HG03571 (cell line): ENCODE measurements around the gene CXCL5.
"Not testable (repeated sequence)": the region's sequence is repeated elsewhere in the genome, so short reads cannot be mapped to it uniquely, and the experiment has no call there.

Experiments
- ATAC-seq: cut with Tn5 transposase; IDR thresholded peaks from one replicate; pipeline ENCODE4 v1.9.1; 2021; ENCODE audit not compliant: unreplicated experiment

The CXCL5 gene

DNA sequence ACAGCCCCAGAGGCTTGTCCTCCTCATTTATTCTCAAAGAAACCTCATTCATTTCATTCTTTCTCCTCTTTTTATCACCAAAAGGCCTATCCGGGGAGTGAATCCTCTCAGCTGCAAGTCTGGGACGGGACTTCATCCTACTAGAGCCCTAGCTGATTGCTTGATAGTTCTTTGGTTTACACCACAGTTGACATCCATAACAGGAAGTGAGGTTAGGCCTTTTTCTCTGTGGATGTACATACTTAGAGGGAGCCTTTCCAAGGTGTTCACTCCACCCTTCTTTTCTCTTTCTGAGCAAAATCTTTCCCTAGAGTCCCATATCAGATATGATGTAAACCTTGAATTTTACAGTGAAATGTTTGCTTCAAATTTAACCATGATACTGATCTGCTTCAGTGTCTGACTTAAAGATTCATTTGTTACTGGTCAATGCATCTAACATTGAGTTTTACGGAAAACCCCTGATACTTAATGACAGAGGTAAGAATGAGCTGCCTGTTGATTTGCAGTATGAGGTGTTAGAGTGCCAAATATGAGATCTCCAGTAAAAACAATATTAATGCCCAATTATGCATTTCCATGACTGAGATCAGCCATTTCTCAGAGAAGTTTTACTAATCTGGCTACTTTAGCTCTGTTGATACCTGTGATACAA lies 16.8 kb upstream of the CXCL5 start:
- ATAC-seq, result no peak

DNA sequence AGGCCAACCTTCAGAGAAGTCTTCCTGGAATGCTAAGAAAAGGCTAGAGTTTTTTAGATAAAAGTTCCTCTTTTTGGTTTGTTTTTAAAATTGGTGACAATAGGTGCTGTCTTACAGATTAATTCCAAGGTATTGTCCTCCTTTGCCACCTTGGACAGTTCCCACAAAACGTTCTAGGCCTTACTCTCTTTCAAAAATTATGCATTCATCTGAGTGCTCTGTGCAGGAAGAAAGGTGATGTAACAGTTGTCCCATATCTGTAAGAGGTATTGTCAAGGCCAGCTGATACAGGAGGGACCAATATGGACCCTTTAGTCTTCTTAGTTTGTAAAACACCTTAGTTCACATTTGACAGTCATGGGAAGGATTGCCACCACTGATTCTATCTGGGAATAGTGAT lies 15.9 kb upstream of the CXCL5 start:
- no peak for ATAC-seq

- no peak for ATAC-seq
These were observed 14.8 kb upstream of the CXCL5 start for GRCh38 chr4:74013264-74013663.

GRCh38 chr4:74012130-74012529 lies 13.7 kb upstream of the CXCL5 start:
- ATAC-seq, result no peak

GRCh38 chr4:74009307-74009706 lies 10.8 kb upstream of the CXCL5 start:
- ATAC-seq, result no peak

DNA sequence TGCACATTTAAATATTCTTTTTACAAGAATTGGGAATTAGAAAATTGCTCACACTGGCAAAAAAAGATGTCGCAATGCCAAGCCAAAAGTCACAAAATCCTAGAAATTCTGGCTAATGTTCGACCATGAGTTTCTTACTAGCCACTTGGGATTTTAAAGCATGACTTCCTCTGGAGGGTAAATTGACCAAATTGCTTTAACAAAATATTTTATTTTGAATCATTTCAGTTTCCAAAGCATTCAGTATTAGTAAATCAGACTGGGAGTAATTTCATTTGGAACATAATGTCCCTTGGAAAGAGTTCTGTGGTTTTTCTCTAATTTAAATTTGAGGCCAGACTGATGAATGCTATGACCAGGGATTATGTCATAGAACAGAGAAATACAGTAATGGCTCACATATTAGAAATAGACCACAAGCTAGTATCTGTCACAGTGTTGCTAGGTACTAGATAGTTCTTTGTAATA lies 7.6 kb upstream of the CXCL5 start:
- no peak for ATAC-seq

- ATAC-seq, result no peak
These were observed 7.1 kb upstream of the CXCL5 start for GRCh38 chr4:74005528-74005927.

DNA sequence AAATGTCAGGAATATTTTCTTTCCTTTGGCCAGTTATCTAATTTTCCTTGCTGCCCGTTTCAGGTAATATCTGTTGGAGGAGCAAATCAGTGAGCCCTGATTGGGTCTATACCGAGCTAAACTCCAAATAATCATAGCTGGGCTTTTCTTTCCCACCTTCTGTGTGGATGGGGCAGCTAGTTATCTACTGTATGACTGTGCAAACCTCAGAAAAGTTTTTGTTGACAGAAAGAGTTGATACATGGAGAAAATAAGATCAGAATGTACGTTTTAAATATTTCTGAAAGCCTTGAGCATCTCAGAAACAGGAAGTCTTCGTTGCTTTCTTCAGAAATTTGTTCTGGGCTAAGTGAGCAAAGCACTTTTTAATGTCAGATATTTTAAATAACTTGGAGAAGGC lies 6.2 kb upstream of the CXCL5 start:
- no peak for ATAC-seq

- ATAC-seq, result no peak
These were observed 1.8 kb upstream of the CXCL5 start for GRCh38 chr4:74000301-74000700.

DNA sequence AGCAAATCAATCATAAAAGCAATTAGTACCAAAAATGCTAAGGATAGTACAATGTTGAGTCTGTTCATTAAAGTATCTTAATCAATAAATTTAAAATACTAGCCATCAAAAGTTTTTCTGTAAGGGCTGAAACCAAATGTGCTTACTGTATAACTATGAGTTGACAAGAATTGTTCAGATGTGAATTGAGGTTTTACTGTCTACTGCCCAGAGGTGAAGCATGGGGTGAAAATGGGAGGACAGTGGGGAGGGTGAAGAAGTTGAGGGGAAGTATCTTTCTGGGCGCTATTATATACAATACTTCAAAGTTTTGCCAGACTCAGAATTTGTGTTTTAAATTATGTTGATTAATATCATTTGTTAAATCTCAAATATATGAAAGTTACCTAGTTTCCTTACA lies 6.4 kb downstream of the CXCL5 start:
- no peak for ATAC-seq

- ATAC-seq, result no peak
These were observed 6.8 kb downstream of the CXCL5 start for GRCh38 chr4:73991742-73992000.

GRCh38 chr4:73990988-73991741 lies 7.3 kb downstream of the CXCL5 start:
- ATAC-seq, result no peak

DNA sequence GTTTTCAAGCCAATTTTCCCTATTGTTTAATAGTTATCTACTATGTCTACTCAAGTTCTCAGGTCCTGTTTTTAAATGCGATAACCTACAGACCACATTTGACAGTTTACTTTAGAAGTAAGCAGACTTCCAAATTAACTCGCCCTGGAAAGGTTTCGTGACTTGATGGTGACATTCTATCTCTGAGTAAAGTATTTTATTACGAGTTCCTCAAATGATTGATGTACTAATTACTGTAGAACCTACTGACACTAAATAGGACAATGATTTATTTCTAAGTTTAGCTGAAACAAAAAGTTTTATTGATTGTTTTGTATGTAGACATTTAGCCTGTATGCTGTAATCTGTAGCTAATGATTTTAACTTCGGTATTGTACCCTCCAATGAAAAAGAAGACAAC lies 8.5 kb downstream of the CXCL5 start:
- ATAC-seq, result no peak

DNA sequence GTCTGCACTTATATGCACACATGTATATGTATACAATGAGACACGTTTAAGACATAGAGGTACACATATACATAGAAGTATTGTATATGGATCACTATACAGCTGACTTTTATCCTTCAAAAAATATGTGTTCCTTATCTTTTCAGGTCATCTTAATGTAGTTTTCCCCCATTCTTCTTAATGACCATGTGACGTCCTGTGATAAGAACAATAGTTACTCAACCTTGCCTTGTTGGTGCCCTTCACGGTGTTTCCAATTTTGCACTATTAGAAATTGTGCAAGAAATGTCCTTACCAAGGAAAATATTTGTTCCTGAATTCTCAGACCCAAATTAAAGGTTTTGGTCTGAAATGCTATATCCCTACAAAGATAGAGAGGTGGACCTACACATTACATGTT lies 9.4 kb downstream of the CXCL5 start:
- no peak for ATAC-seq

DNA sequence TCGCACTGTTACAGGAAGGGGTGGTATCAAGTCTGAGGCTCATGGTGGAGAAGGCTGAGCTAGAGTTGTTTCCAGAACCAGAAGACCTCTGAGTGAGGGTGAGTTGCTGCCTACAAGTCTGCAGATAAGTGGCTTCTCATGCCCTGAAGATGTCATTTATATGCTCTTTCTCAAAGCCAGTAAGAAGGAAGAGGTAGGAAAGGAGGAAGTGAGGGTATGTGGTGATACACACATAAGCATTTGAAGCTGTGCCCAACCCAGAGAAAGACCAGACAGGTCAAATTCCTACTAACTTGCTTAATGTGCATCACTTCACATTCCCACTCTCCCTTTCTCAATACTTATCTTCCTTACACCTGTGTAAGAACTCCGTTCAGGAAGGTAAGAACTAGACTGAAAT lies 10.4 kb downstream of the CXCL5 start, which contains the start of gene PPBP:
Gene PPBP (minus strand): TSS at position 130 of the 400 bp plus-strand sequence. CDS start 87 bp downstream, at position 43.
- no peak for ATAC-seq

GRCh38 chr4:73985528-73985852 lies 13.0 kb downstream of the CXCL5 start:
- no peak for ATAC-seq

- no peak for ATAC-seq
These were observed 13.5 kb downstream of the CXCL5 start for GRCh38 chr4:73984736-73985527.

DNA sequence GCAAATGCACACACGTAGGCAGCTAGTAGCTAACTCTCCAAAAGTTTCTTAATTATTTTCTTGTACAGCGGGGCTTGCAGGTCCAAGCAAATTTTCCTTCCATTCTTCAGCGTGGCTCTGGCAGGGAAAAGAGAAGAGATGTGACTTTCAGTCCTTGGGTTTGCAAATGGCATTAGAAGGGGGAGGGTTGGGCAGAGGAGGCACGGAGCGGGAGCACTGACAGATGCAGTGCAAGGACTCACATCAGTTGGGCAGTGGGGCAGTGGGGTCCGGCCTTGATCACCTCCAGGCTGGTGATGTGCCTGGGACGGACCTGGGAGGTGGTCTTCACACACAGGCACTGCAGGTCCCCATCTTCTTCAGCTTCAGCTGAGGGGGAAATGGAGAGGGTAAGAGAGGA lies 17.3 kb downstream of the CXCL5 start:
- ATAC-seq, result not testable (repeated sequence)

DNA sequence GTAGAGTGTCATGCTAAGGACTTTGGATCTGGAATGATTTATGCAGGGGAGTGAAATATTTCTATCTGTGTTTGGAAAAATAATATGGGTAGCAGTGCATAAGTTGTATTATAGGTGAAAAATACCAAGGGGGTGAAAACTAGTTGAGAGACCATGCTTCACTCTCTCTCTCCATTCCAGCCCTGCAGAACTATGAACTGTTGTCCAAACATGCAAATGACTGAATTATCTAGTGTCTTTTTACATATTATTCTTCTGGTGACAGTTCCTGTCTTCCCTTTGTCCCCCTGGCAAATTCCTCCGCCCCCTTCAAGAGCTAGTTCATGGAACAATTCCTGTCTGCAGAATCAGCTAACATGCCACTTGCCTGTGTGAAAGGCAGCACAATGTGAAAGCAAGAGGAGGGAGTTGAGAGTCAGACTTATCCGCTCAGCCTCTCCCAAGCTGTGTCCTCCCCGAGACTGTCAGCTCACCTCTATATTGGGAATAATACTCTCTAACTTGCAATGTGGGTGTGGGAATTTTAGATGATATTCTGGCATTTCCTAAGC lies 19.0 kb downstream of the CXCL5 start:
- ATAC-seq, result no peak

DNA sequence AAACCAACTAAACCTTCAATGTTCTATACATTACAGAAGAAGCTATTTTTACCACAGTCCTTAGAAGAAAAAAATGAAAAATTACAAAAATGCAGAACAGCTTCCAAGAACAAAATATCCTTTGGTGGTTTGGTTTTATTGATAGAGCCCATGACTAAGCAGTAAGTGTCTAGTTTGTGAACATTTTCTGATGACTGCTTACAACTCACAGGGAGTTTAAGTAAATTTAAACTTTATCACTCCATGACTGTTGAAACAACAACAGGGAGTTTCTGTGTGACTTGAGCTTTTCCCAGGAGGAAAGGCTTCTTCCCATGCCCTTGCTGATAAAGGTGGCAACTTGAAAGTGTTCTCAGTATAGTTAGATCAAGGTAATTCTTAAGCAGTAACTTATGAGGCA lies 19.6 kb downstream of the CXCL5 start:
- ATAC-seq, result no peak

DNA sequence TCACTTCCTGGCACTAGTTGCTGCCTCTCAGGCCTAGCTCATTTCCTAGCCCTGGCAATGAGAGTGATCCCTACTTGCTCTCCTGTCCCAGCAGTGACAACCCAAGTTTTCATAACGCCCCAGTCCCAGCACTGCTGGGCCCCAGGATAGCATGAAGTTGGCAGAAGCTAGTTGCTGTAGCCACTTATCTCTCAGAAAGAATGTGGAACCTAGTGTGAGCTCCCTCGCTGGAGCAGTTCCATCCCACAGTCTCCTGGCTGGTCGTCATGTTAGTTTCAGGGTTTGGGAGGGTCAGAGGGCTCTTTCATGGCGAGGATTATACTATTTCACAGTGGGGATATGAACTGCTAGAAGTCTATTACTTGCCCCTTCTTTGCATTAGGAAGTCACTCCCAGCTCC lies 21.8 kb downstream of the CXCL5 start:
- ATAC-seq, result no peak

DNA sequence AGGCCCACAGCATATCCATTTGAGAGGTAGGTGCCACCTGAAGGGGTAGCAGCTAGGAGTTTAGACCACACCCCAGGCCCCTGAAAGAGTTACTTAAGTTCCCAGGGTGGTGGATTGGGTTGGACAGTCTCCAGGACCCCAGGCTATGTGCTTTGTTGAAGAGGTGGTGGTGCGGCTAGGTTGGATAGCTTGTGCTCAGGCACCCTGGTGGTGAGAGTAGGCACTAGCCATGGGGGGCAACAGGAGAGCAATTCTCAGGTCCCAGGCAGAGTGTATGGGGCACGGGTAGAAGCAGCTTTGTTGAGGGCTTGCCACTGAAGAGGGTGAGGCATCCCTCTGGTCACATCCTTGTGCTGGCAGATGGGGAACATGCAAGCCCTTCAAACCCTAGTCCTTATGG lies 22.3 kb downstream of the CXCL5 start:
- no peak for ATAC-seq
